Measurements from ENCODE around the gene ANXA11.

- TF ChIP-seq CTCF (IDR thresholded peaks at IDR 0.05; ENCODE audit: low read length) (no peak), EZH2 (IDR thresholded peaks at IDR 0.05; ENCODE audit: borderline replicate concordance, low read length) (no peak)
Observed at GRCh38 chr10:80253266-80253962, 48.1 kb upstream of the ANXA11 start.

All from OCI-LY1 (cell line).